Measurements from ENCODE around the gene TNRC6A.

Gene TNRC6A

DNA sequence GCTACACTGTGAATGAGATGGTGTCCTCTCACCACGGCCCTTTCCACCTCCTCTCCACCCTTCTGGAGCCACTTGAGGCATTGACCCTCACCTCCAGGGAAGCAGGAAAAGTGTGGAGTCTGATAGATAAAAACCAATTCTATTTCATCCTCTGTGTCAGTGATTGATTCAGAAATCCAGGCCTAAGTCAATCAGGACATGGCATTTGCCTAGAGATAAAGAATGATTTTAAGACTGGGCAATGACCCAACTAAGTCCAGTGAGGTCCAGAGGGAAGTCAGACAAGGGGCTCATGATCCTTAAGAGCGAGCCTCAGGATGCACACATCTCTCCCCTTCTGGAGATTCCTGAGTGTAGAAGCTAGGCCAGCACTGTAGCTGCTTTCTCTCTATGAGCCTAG, 41.1 kb upstream of the TNRC6A start:
- TF ChIP-seq, protein P1, sequence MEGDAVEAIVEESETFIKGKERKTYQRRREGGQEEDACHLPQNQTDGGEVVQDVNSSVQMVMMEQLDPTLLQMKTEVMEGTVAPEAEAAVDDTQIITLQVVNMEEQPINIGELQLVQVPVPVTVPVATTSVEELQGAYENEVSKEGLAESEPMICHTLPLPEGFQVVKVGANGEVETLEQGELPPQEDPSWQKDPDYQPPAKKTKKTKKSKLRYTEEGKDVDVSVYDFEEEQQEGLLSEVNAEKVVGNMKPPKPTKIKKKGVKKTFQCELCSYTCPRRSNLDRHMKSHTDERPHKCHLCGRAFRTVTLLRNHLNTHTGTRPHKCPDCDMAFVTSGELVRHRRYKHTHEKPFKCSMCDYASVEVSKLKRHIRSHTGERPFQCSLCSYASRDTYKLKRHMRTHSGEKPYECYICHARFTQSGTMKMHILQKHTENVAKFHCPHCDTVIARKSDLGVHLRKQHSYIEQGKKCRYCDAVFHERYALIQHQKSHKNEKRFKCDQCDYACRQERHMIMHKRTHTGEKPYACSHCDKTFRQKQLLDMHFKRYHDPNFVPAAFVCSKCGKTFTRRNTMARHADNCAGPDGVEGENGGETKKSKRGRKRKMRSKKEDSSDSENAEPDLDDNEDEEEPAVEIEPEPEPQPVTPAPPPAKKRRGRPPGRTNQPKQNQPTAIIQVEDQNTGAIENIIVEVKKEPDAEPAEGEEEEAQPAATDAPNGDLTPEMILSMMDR (conservative IDR thresholded peaks at IDR 0.05; ENCODE audit: low read length) = no peak
- H3K4me3 ChIP-seq (ENCODE audit: low read length) = no peak overlapping the region
- DNase-seq (ENCODE audit: low read depth) = no peak

DNA sequence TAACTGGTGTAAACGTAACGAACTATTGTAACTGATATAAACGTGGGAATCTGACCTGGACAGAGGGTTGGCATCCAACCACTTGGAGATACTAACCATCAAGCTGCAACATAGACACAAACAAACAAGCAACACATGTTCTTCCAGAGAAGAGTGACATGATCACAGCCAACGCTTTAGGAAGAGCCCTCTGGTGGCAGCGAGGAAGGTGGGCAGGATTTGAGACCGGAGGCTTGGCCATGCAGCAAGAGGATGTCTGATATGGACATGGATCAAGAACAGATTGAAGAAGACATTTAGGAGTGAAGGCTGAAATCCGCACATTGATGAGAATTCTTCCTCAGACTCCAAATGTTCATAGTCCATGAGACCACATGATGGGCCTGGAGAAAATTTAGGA, 40.3 kb upstream of the TNRC6A start:
- peak; percentile 79 for DNase-seq (ENCODE audit: low read depth)
- TF ChIP-seq, protein P1 (conservative IDR thresholded peaks at IDR 0.05; ENCODE audit: low read length) = peak; percentile 94
- no peak overlapping the region for H3K4me3 ChIP-seq (ENCODE audit: low read length)

DNA sequence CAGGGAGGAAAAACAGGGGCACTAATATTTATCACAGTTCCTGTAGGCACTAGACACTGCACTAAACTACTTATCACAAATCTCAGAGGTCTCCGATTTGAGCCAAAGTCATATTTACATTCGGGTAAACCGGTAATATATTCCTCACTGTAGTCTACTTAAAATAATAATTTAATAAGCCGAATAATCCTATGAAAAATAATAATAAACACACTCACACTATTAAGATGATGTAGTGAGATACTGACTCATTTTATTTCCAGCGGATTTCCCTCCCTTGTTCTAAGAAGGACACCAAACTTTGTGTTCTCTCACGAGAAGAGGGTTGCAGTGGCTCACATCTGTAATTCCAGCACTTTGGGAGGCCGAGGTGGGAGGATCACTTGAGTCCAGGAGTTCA, 36.6 kb upstream of the TNRC6A start:
- DNase-seq (ENCODE audit: low read depth) = no peak
- no peak overlapping the region for H3K4me3 ChIP-seq (ENCODE audit: low read length)
- TF ChIP-seq, protein P1 (conservative IDR thresholded peaks at IDR 0.05; ENCODE audit: low read length) = no peak

DNA sequence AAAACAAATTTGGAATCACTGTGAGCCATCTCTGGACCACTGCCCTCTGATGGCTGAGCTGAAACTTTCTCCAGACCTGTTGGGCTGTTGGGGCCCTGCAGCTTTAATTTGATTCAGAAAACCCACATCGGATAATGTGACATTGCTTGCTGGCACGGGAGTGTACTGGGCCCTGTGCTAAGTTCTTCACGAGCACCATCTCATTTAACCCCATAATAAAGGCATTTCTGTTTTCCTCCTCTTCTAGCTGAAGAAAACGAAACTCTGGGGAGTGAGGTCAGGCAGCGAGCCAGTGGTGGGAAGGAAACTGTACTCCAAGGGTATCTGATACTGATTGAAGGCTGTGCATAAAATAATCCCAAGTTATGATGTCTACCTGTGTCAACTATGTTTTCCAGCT, 34.5 kb upstream of the TNRC6A start:
- H3K4me3 ChIP-seq (ENCODE audit: low read length) = no peak overlapping the region
- no peak for DNase-seq (ENCODE audit: low read depth)
- TF ChIP-seq, protein P1 (conservative IDR thresholded peaks at IDR 0.05; ENCODE audit: low read length) = no peak

DNA sequence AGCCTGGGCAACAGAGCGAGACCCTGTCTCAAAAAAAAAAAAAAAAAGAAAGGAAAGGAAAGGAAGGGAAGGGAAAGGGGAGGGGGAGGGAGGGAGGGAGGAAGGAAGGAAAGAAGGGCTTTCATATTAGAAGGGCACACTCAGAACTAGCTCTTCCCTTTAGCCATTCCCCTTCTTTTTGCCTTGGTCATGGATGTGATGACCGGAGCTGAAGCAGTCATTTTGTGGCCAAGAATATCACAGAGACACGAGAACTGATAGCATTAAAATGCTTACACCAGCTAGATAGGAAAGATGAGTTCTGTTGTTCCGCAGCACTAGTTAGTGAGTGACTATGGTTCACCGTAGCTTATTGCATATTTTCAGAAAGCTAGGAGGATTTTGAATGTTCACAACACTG, 32.8 kb upstream of the TNRC6A start:
- TF ChIP-seq, protein P1 (conservative IDR thresholded peaks at IDR 0.05; ENCODE audit: low read length) = no peak
- no peak for DNase-seq (ENCODE audit: low read depth)
- no peak overlapping the region for H3K4me3 ChIP-seq (ENCODE audit: low read length)

DNA sequence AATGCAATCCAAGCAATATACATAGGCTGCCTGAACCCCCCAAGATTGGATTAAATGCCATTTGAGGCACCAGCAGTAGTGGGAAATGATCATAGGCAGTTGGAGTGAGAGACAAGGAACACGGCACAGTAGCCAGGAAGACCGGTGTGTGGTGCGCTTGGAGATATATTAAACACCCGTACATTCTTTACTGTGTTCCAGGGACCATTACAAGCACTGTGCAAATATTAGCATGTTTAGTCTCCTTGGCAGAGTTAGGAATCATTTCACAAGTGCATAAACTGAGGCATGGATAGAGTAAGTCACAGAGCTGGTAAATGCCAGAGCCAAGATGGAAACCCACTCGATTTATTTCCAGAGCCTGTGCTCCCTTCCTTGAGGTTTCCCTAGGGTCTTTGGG, 31.1 kb upstream of the TNRC6A start:
- no peak overlapping the region for H3K4me3 ChIP-seq (ENCODE audit: low read length)
- TF ChIP-seq, protein P1 (conservative IDR thresholded peaks at IDR 0.05; ENCODE audit: low read length) = no peak
- no peak for DNase-seq (ENCODE audit: low read depth)

DNA sequence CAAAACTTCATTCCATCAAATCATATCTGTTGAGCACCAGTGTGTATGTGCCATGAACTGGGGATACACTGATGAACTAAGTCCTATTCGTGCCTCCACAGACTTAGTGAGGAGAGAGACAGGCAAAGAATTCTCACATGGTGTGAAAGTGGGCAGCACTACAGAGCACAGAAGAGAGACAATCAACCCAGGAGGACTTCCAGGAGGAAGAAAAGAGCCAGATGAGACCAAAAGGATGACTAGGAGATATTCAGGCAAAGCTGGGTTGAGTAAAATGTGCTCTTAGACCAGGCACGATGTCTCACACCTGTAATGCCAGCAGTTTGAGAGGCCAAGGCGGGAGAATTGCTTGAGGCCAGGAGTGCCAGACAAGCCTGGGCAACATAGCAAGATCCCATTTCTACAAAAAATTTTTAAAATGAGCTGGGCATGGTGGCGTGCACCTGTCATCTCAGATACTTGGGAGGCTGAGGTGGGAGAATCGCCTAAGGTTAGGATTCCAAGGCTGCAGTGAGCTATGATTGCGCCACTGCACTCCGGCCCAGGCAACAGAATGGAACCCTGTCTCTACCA, 30.2 kb upstream of the TNRC6A start:
- TF ChIP-seq, protein P1 (conservative IDR thresholded peaks at IDR 0.05; ENCODE audit: low read length) = no peak
- no peak overlapping the region for H3K4me3 ChIP-seq (ENCODE audit: low read length)
- no peak for DNase-seq (ENCODE audit: low read depth)
